Tibial nerve (tissue), 4 donors: ENCODE results near the gene HSPD1. TPM values are rescaled to one million over a fixed set of nuclear protein-coding genes. Genes with fewer than 3 reads are reported as not detected.
"Not testable (repeated sequence)": the region's sequence is repeated elsewhere in the genome, so short reads cannot be mapped to it uniquely, and the experiment has no call there.

Experiments used
- DNase-seq, 2 donors: peaks; one replicate each; pipeline ENCODE4 v3.0.0-alpha.2; 2019; ENCODE audit warnings: low spot score in 2 of 2
- H3K27ac ChIP-seq, 4 donors: fragments of 200-600 bp; sonication (generic) in 3 of 4; one replicate each; pipeline ENCODE4 v1.5.1; 2017 to 2019; ENCODE audit warnings: mild to moderate bottlenecking in 1 of 4
- H3K27me3 ChIP-seq, 2 donors: fragments of 200-600 bp; sonication (generic) in 1 of 2; one replicate each; pipeline versions ENCODE4 v1.5.1 to v1.6.0; 2017 to 2019
- H3K36me3 ChIP-seq, 3 donors: fragments of 200-600 bp; sonication (generic); one replicate each; pipeline ENCODE4 v1.5.1; 2018 to 2019
- H3K4me1 ChIP-seq, 4 donors: fragments of 200-600 bp; sonication (generic) in 3 of 4; one replicate each; pipeline ENCODE4 v1.5.1; 2017 to 2019
- H3K4me3 ChIP-seq, 4 donors: fragments of 200-600 bp; sonication (generic) in 3 of 4; one replicate each; pipeline ENCODE4 v1.5.1; 2017 to 2019; ENCODE audit warnings: mild to moderate bottlenecking in 1 of 4, moderate library complexity in 1 of 4
- H3K9me3 ChIP-seq, 4 donors: fragments of 200-600 bp; sonication (generic) in 3 of 4; one replicate each; pipeline ENCODE4 v1.5.1; 2017 to 2019
- EP300 ChIP-seq, 2 donors: sonication (generic); formaldehyde crosslinking; IDR thresholded peaks; one replicate each; pipeline ENCODE4 v1.6.1; 2017; ENCODE audit warnings: antibody characterized with exemption in 2 of 2, mild to moderate bottlenecking in 1 of 2
- POLR2A ChIP-seq, 2 donors: fragments of 450-650 bp; IDR thresholded peaks; one replicate each; pipeline ENCODE4 v1.6.1; 2017; ENCODE audit warnings: antibody characterized with exemption in 2 of 2, mild to moderate bottlenecking in 2 of 2, moderate library complexity in 2 of 2
- WGBS, 2 donors: methylation state at CpG; one replicate each; pipeline ENCODE4 v1.1.5; 2018; 5-methylcytosine and 5-hydroxymethylcytosine counted together
- total RNA-seq, 4 donors: library from RNA; depleted of rRNA; stranded (reverse); fragments of >200 nt; gene quantifications; one replicate each; pipeline ENCODE4 v1.1.0, GENCODE V29; 2016
- TF ChIP-seq, protein P1 (sequence below), 5 experiments: fragments of 200-600 bp in 3 of 5; fragments of 450-650 bp in 2 of 5; sonication (generic) in 3 of 5; IDR thresholded peaks; one replicate each; pipeline ENCODE4 v1.5.1; 2016 to 2019; ENCODE audit warnings: antibody characterized with exemption in 5 of 5, mild to moderate bottlenecking in 3 of 5, moderate library complexity in 2 of 5

The HSPD1 gene
- total RNA-seq, 4 donors from 2014 or later = 76.1 to 160 (median 119) TPM

DNA sequence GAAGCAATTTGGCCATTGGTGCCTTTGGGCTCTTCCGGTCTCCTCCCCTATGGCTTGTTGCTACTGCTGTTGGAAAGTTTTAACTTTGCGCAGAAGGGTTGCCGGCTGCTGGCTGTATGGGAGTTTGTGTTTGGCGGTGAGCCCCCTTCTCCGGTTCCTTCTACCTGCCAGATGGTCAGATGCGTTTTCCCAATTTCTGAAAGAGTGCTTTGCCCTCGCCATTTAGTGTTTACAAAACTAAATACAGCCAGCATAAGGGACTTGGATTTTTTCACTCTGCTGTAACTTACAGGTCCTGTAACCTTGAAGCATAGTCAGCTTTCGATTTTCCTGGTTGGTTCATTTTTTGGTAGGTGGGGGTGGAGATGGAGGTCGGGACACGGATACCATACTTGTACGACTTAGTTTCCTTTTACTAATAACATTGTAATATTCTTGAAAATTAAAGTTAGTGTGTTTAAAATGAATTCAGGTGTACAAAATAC, 45.7 kb downstream of the HSPD1 start:
- no peaks in the 10 kb centered on the region for H3K27me3 ChIP-seq
- TF ChIP-seq POLR2A (IDR thresholded peaks at IDR 0.05) = no peak
- TF ChIP-seq, protein P1, sequence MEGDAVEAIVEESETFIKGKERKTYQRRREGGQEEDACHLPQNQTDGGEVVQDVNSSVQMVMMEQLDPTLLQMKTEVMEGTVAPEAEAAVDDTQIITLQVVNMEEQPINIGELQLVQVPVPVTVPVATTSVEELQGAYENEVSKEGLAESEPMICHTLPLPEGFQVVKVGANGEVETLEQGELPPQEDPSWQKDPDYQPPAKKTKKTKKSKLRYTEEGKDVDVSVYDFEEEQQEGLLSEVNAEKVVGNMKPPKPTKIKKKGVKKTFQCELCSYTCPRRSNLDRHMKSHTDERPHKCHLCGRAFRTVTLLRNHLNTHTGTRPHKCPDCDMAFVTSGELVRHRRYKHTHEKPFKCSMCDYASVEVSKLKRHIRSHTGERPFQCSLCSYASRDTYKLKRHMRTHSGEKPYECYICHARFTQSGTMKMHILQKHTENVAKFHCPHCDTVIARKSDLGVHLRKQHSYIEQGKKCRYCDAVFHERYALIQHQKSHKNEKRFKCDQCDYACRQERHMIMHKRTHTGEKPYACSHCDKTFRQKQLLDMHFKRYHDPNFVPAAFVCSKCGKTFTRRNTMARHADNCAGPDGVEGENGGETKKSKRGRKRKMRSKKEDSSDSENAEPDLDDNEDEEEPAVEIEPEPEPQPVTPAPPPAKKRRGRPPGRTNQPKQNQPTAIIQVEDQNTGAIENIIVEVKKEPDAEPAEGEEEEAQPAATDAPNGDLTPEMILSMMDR (IDR thresholded peaks at IDR 0.05) = no peak
- no peak for TF ChIP-seq EP300 (IDR thresholded peaks at IDR 0.05)
- H3K9me3 ChIP-seq = no peaks in the 10 kb centered on the region
- WGBS, 2 donors = 0 to 1% methylated on average over 11 of the region's 11 CpGs
- no peaks in the 10 kb centered on the region for H3K36me3 ChIP-seq
- DNase-seq = peak in 1 of 2 donors; percentile 64
- peak overlapping the region; percentile 64 to 80 (median 68) for H3K4me3 ChIP-seq
- peaks cover 3 to 40% (median 19%) of the 10 kb centered on the region in 4 donors for H3K4me1 ChIP-seq
- peak overlapping the region; percentile 91 to 100 (median 96) for H3K27ac ChIP-seq

DNA sequence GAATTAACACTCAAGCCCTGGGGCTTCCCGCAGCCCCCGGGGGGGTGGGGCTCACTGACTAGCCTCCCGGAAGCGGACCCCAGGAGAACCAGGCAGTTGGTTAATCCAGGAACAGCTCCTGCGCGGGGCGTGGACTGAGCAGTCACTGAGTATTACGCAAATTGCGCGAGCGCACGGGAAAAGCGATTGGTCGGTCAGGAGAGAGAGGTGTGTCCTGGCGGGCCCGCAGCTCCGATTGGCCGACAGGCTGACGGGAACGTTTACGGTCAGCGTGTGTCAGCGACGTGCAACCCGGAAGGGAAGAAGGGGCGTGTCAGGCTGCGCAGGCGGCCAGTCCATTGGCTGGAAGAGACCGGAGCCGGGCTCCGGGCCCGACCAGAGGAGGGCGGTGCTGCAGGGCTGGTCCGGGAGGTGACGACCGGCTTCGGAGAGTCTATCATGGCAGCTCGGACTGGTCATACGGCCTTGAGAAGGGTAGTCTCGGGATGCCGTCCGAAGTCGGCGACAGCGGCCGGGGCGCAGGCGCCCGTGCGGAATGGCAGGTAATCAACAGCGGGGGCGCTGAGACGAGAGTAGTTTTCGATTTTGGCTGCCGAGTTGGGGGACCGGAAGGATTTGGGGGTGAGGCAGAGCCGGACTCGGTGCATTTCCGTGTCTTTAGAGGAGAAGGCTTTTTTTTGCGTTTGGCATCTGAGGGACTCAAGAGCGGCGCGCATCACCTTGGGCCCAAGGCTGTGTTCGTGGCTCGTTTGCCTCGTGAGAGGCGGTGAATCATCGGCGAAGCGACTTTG, 46.3 kb downstream of the HSPD1 start, which contains the start of gene COQ10B:
COQ10B (plus strand) TSS at position 430 of the 791 bp plus-strand sequence; CDS start at position 439, 9 bp downstream.
- DNase-seq = peak; percentile 96 to 98
- Histone ChIP-seq H3K27ac (peak within 1 kb of the TSS; percentile 91 to 100 (median 96)), H3K4me3 (peak within 1 kb of the TSS; percentile 64 to 80 (median 68)), H3K4me1 (peaks cover 3 to 37% (median 19%) of the 10 kb centered on the region in 4 donors), H3K9me3 (no peaks in the 10 kb centered on the region), H3K27me3 (no peaks in the 10 kb centered on the region), H3K36me3 (no peaks in the 10 kb centered on the region)
- TF ChIP-seq, protein P1 (IDR thresholded peaks at IDR 0.05) = peak in 4 of 5 experiments; percentile 27 to 60 (median 46)
- peak; percentile 80 to 94 for TF ChIP-seq POLR2A (IDR thresholded peaks at IDR 0.05)
- peak; percentile 93 to 99 for TF ChIP-seq EP300 (IDR thresholded peaks at IDR 0.05)
- 0% methylated on average over 59 to 65 of the region's 70 CpGs for WGBS, 2 donors

DNA sequence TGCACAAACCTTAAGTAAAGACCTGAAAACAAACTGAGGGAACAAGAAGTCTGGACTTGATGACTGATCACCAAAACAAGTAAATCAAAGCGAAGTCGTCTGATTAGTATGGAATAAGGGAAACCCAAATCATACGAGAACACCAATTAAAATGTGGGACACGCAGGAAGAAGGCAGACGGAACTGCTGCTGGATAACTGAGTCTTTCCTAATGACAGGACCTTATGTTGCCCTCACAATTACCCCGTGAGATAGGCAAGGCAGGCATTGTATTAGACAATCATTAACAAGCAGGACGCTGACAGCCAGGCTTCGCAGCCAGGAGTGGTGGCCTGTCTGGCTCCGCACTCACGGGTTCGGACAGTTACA, 46.9 kb downstream of the HSPD1 start:
- Histone ChIP-seq H3K27ac (peak overlapping the region; percentile 90 to 99 (median 94)), H3K36me3 (no peaks in the 10 kb centered on the region), H3K9me3 (no peaks in the 10 kb centered on the region), H3K4me1 (peaks cover 3 to 31% (median 19%) of the 10 kb centered on the region in 4 donors), H3K27me3 (no peaks in the 10 kb centered on the region), H3K4me3 (peak overlapping the region; percentile 64 to 80 (median 68))
- 1 to 3% methylated on average over 10 to 11 of the region's 11 CpGs for WGBS, 2 donors
- TF ChIP-seq POLR2A (IDR thresholded peaks at IDR 0.05) (no peak), EP300 (IDR thresholded peaks at IDR 0.05) (no peak)
- TF ChIP-seq, protein P1 (IDR thresholded peaks at IDR 0.05) = no peak
- DNase-seq = no peak

DNA sequence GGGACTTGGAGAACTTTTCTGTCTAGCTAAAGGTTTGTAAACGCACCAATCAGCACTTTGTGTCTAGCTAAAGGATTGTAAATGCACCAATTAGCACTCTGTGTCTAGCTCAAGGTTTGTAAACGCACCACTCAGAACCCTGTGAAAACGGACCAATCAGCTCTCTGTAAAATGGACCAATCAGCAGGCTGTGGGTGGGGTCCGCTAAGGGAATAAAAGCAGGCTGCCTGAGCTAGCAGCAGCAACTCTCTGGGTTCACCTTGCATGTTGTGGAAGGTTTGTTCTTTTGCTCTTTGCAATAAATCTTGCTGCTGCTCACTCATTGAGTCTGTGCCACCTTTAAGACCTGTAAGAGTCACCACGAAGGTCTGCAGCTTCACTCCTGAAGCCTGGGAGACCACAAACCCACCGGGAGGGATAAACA, 48.7 kb downstream of the HSPD1 start:
- WGBS, 2 donors = 78 to 80% methylated on average over 6 of the region's 6 CpGs

DNA sequence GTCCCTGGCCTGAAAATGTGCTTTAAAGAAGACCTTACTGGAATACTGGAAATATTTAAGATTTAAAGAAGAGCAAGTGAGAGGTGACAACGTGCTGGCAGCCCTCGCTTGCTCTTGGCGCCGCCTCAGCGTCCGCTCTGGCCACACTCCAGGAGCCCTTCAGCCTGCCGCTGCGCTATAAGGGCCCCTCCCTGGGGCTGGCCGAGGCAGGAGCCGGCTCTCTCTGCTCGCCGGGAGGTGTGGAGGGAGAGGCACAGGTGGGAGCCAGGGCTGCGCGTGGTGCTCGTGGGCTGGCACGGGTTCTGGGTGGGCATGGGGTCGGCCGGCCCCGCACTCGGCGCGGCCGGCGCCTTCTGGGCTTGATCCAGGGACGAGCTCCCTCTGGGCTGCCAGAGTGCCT, 49.2 kb downstream of the HSPD1 start:
- Histone ChIP-seq H3K27ac (no peak overlapping the region), H3K4me1 (peaks cover 3 to 20% (median 18%) of the 10 kb centered on the region in 4 donors), H3K27me3 (no peaks in the 10 kb centered on the region), H3K36me3 (no peaks in the 10 kb centered on the region), H3K4me3 (no peak overlapping the region), H3K9me3 (no peaks in the 10 kb centered on the region)
- no peak for TF ChIP-seq POLR2A (IDR thresholded peaks at IDR 0.05)
- TF ChIP-seq, protein P1 (IDR thresholded peaks at IDR 0.05) = no peak
- no peak for TF ChIP-seq EP300 (IDR thresholded peaks at IDR 0.05)
- 89 to 93% methylated on average over 13 to 25 of the region's 25 CpGs for WGBS, 2 donors
- no peak for DNase-seq

More for the DNA sequence above, 48.7 kb downstream of the HSPD1 start:
- DNase-seq, H3K4me3 ChIP-seq, H3K36me3 ChIP-seq, H3K27me3 ChIP-seq, H3K9me3 ChIP-seq, H3K27ac ChIP-seq: not testable (repeated sequence)
- peaks cover 3 to 25% (median 19%) of the 10 kb centered on the region in 4 donors for H3K4me1 ChIP-seq
